IPS-20b (cell line): ENCODE data around the gene DOLK.

Experiments
- H3K27ac ChIP-seq: one replicate; pipeline ENCODE4 v1.5.1; 2013; ENCODE audit warnings: low read length
- H3K27me3 ChIP-seq: 2 replicates; pipeline ENCODE4 v1.6.1; 2013; ENCODE audit warnings: mild to moderate bottlenecking, low read length, inconsistent platforms; ENCODE audit not compliant: insufficient read depth
- H3K36me3 ChIP-seq: 2 replicates; pipeline ENCODE4 v1.6.1; 2013; ENCODE audit warnings: low read depth, mild to moderate bottlenecking, inconsistent platforms, low read length, moderate library complexity; ENCODE audit not compliant: insufficient read depth
- H3K4me1 ChIP-seq: 2 replicates; pipeline ENCODE4 v1.6.1; 2013; ENCODE audit warnings: mild to moderate bottlenecking, control low read depth, inconsistent platforms, low read length, moderate library complexity; ENCODE audit not compliant: insufficient read depth
- H3K4me3 ChIP-seq: 2 replicates; pipeline ENCODE4 v1.5.1; 2013; ENCODE audit warnings: mild to moderate bottlenecking, low read length, inconsistent platforms
- H3K9ac ChIP-seq: 2 replicates; pipeline ENCODE4 v1.6.1; 2013; ENCODE audit warnings: low read depth, mild to moderate bottlenecking, inconsistent platforms, low read length, moderate library complexity
- H3K9me3 ChIP-seq: 2 replicates; pipeline ENCODE4 v1.6.1; 2013; ENCODE audit warnings: mild to moderate bottlenecking, low read depth, low read length, inconsistent platforms; ENCODE audit not compliant: insufficient read depth

The DOLK gene

DNA sequence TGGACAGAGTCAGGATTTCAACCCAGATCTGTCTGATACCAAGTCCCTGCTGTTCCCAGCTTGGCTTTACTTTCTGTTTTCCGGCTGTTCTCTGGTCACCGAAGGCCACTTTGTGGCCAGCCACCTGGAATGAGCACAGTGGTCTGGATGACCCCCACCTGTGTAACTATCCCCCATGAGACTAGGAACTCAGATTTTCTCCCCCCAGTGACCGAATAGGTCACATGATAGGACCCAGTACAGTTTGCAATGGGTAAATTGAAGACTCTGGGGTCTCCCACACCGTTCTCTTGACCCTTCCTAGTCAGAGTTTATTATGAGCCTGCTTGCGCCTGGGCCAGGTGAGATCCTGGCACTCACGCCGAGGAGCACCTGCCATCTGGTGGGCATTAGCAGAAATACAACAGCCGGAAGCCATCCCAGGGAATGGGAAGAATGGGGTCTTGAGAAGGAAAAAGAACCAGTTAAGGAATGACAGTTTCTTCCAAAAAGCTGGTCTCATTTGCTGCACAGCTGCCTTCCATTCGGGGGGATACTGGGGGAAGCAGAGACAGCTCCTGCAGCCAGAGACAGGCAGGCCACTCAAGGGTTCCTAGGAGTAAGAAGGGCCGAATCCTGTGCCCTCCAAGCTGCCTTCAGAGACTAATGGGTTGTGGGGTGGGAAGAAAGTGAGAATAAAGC lies 19.5 kb downstream of the DOLK start:
- Histone ChIP-seq H3K27me3 (no peaks in the 10 kb centered on the region), H3K4me1 (0 out of 2 replicates have a peak, but pooled peaks cover 3% of the 10 kb centered on the region), H3K27ac (no peak overlapping the region), H3K9me3 (no peaks in the 10 kb centered on the region), H3K9ac (peak overlapping the region; percentile 18; the same call in 1 of the 2 replicates), H3K36me3 (no peaks in the 10 kb centered on the region), H3K4me3 (no peak overlapping the region)

DNA sequence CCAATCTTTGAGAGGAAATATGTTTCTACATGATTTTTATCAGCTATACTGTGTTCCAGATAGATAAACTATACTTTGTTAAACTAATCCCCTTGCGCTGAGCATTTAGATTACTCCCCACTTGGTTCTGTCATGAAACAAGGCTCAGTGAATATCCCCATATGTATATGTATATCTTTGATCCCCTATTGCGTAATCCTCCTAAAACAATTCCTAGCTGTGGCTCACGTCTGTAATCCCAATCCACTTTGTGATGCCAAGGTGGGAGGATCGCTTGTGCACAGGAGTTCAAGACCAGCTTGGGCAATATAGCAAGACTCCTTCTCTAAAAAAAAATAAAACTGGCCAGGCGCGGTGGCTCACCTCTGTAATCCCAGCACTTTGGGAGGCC lies 23.9 kb downstream of the DOLK start:
- no peak overlapping the region for H3K4me3 ChIP-seq
- H3K27me3 ChIP-seq, result no peaks in the 10 kb centered on the region
- H3K36me3 ChIP-seq, result peaks cover 5% of the 10 kb centered on the region; the same call in 1 of the 2 replicates
- no peaks in the 10 kb centered on the region for H3K9me3 ChIP-seq
- H3K9ac ChIP-seq, result no peak overlapping the region
- H3K4me1 ChIP-seq, result peaks cover 6% of the 10 kb centered on the region; the same call in 1 of the 2 replicates
- H3K27ac ChIP-seq, result no peak overlapping the region

- Histone ChIP-seq H3K27me3 (no peaks in the 10 kb centered on the region), H3K4me3 (peak overlapping the region; percentile 81), H3K4me1 (peaks cover 3% of the 10 kb centered on the region; the same call in 1 of the 2 replicates), H3K9ac (peak overlapping the region; percentile 87), H3K9me3 (no peaks in the 10 kb centered on the region), H3K36me3 (peaks cover 17% of the 10 kb centered on the region), H3K27ac (peak overlapping the region; percentile 86)
Measured at GRCh38 chr9:128921881-128922763, 25.3 kb downstream of the DOLK start.

GRCh38 chr9:128920381-128921058 lies 26.9 kb downstream of the DOLK start, which contains the start of gene PHYHD1:
PHYHD1 (plus strand) TSS chr9:128920982; CDS start chr9:128922324, 1,342 bp downstream.
- Histone ChIP-seq H3K36me3 (peaks cover 33% of the 10 kb centered on the region), H3K9ac (peak within 1 kb of the TSS; percentile 87; the same call in 1 of the 2 replicates), H3K4me1 (peaks cover 3% of the 10 kb centered on the region; the same call in 1 of the 2 replicates), H3K27me3 (no peaks in the 10 kb centered on the region), H3K27ac (peak within 1 kb of the TSS; percentile 4), H3K9me3 (no peaks in the 10 kb centered on the region), H3K4me3 (peak within 1 kb of the TSS; percentile 81)

DNA sequence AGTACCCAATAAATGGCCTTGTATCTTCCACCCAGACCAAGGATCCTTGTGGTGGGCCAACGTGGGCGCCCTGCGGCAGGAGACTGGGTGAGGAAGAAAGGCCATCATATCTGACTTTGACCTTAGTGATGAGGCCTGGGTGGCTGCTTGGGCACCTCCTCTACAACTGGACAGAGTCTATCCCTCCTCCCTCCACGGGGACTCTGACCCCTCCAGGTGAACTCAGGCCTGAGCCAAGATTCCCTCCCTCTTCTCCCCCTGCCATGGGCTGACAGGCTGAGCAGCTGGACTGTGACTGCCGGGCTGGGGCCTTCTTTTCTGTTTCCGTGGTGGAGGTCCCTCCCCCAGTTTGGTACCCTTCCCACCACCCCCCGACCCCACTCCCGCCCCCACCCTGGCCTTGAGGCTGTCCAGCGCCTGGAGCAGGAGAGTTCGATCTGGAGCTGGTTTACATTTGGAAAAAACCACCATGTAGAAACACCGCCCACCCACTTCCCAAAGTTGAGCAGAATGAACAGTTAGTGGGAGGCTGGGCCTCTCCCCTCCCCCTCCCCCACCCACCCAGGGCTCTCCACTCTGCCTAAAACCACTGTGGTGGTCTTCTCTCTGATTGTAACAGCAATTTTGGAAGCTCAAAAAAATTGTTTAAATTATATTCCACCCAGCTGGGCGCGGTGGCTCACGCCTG lies 27.9 kb downstream of the DOLK start:
- H3K9me3 ChIP-seq, result no peaks in the 10 kb centered on the region
- no peaks in the 10 kb centered on the region for H3K27me3 ChIP-seq
- H3K4me1 ChIP-seq, result peaks cover 3% of the 10 kb centered on the region; the same call in 1 of the 2 replicates
- H3K4me3 ChIP-seq, result no peak overlapping the region
- H3K27ac ChIP-seq, result no peak overlapping the region
- no peak overlapping the region for H3K9ac ChIP-seq
- peaks cover 40% of the 10 kb centered on the region for H3K36me3 ChIP-seq

DNA sequence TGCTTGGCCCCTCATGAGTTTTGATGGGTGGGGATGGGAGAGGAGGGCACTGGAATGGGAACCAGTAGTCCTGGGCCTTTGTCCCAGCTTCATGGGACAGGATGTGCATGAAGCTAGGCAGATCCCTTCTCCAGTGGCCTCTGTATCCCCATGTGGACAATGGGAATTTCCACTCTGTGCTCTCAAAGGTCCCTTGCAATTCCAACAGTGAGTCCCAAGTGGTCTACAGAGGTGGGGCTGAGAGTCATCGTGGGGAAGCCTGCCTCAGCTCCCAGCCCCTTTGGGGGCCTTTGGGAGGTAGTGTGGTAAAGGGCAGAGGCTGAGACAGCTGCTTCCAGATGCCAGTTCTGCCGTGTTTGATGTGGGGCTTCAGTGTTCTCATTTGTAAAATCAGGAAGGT lies 28.5 kb downstream of the DOLK start:
- Histone ChIP-seq H3K9me3 (no peaks in the 10 kb centered on the region), H3K27ac (no peak overlapping the region), H3K9ac (no peak overlapping the region), H3K4me1 (peaks cover 3% of the 10 kb centered on the region; the same call in 1 of the 2 replicates), H3K27me3 (no peaks in the 10 kb centered on the region), H3K4me3 (no peak overlapping the region), H3K36me3 (peaks cover 44% of the 10 kb centered on the region)

GRCh38 chr9:128917151-128917849 lies 30.1 kb downstream of the DOLK start:
- Histone ChIP-seq H3K4me3 (no peak overlapping the region), H3K27ac (no peak overlapping the region), H3K4me1 (peaks cover 7% of the 10 kb centered on the region), H3K9me3 (no peaks in the 10 kb centered on the region), H3K27me3 (no peaks in the 10 kb centered on the region), H3K9ac (no peak overlapping the region), H3K36me3 (peaks cover 53% of the 10 kb centered on the region)

GRCh38 chr9:128916745-128917144 lies 30.7 kb downstream of the DOLK start:
- Histone ChIP-seq H3K9me3 (no peaks in the 10 kb centered on the region), H3K4me3 (no peak overlapping the region), H3K36me3 (peaks cover 57% of the 10 kb centered on the region), H3K27ac (no peak overlapping the region), H3K27me3 (no peaks in the 10 kb centered on the region), H3K4me1 (peaks cover 10% of the 10 kb centered on the region), H3K9ac (no peak overlapping the region)

DNA sequence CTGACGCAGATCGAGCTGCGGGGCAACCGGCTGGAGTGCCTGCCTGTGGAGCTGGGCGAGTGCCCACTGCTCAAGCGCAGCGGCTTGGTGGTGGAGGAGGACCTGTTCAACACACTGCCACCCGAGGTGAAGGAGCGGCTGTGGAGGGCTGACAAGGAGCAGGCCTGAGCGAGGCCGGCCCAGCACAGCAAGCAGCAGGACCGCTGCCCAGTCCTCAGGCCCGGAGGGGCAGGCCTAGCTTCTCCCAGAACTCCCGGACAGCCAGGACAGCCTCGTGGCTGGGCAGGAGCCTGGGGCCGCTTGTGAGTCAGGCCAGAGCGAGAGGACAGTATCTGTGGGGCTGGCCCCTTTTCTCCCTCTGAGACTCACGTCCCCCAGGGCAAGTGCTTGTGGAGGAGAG lies 31.2 kb downstream of the DOLK start:
- H3K27ac ChIP-seq, result no peak overlapping the region
- H3K4me1 ChIP-seq, result peaks cover 14% of the 10 kb centered on the region
- no peaks in the 10 kb centered on the region for H3K27me3 ChIP-seq
- peaks cover 62% of the 10 kb centered on the region for H3K36me3 ChIP-seq
- no peaks in the 10 kb centered on the region for H3K9me3 ChIP-seq
- no peak overlapping the region for H3K4me3 ChIP-seq
- no peak overlapping the region for H3K9ac ChIP-seq

- Histone ChIP-seq H3K27ac (no peak overlapping the region), H3K4me3 (no peak overlapping the region), H3K27me3 (no peaks in the 10 kb centered on the region), H3K4me1 (peaks cover 15% of the 10 kb centered on the region), H3K9me3 (no peaks in the 10 kb centered on the region), H3K36me3 (peaks cover 80% of the 10 kb centered on the region), H3K9ac (no peak overlapping the region)
Measured at GRCh38 chr9:128913995-128914772, 33.2 kb downstream of the DOLK start.
